RCC 7860 (cell line): ENCODE results near the gene PRKAA2.

Experiments
- DNase-seq: peaks from one replicate; pipeline ENCODE4 v3.0.0-alpha.2; 2015; ENCODE audit warnings: low spot score
- FAIRE-seq: peaks from 2 replicates; lab custom pipeline; 2012; peaks lifted over from hg19 to GRCh38; lab: Jason Lieb, UNC

The PRKAA2 gene

DNA sequence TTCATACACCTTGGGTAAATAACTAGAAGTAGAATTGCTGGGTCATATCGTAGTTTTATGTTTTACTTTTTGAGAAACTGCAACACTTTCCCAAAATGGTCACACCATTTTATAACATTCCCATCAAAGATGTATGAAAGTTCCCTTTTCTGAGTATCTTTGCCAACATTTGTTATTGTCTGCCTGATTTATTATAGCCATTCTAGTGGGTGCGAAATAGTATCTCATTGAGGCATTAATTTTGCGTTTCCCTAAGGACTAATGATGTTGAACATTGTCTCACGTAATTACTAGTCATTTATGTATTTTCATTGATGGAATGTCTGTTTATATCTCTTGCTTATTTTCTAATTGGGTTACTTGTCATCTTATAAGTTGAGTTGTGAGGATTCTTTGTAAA, 3.4 kb downstream of the PRKAA2 start:
- DNase-seq (no peak), FAIRE-seq (no peak)

DNA sequence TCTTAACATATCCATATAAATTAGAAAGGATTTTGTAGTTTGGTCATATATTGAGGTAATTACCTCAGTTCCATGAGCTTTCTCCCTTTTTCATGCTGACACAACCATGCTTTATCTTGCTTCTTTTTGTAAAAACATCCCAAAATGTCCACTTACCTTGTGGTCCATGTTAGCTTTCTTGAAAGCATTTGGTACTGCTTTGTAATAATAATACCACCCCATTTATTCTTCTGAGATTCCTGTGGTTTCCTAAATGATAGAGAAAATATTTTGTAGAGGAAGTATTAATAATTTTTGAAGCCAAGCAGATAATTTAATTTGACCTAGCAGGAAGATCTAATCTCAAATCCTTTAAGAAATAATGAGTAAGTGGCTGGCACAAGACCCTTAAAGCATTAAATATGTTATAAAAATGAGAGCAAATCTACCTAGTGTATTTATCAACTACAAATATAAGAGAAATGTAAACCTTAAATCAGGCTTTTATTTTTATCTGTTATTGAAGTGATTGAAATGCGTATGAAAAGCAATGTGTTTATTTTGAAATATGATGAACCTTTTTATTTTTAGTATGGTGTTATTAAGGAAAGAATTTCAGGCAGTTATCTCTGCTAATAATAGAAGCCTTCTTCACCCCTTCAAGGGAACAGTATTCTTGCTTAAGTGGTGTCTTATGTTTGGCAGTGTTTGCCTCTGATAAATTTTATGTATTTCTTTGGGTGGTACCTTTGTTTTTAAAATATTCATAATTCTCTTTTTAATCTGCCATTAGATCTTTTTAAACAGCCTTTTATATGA, 9.2 kb downstream of the PRKAA2 start:
- FAIRE-seq (no peak), DNase-seq (no peak)

DNA sequence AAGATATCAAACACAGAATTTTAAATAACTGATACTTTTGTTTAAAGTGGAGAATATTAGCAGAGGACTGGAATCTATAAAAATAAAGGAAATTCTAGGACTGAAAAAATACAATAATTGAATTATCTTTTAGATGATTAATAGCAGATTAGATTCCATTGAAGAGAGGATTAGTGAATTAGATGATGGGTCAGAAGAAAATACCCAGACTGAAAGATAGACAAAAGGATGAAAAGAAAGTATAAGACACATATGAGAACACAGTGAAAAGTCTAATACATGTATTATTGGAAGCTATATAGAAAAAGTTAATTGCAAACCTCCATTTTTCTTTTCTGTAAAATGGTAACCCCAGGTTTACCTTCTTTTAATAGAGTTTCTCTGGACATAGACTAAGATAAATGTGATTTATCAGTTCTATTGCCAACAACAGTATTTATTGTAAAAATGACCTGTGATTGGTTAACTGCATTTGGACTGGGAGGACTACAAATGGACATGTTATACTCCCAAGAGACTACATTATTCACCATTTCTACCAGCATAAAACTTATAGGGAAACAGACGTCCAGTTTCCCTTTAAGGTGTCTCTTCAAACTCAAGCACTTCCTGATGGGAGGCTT, 11.0 kb downstream of the PRKAA2 start:
- no peak for FAIRE-seq
- no peak for DNase-seq

GRCh38 chr1:56658254-56658653, 13.1 kb downstream of the PRKAA2 start:
- no peak for DNase-seq
- FAIRE-seq = no peak

- FAIRE-seq = no peak
- DNase-seq = no peak
Measured at GRCh38 chr1:56660293-56660692, 15.2 kb downstream of the PRKAA2 start.

GRCh38 chr1:56663846-56664245, 18.7 kb downstream of the PRKAA2 start:
- FAIRE-seq (no peak), DNase-seq (no peak)

DNA sequence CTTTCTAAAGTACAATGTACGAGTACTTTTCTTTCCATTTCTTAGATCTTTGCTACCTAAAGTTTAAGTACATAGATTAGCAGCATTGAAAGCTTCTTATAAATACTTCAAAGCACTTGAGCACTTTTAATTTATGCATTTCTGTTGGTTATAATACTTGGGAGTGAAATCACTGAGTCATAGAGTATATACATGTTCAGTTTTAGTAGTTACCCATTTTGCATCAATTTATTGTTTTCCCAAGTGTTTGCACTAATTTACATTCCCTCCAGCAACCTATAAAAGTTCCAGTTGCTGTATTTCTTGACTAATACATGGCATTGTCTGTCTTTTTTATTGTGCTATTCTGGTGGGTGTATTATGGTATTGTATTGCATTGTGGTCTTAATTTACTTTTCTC, 20.3 kb downstream of the PRKAA2 start:
- DNase-seq (no peak), FAIRE-seq (no peak)

GRCh38 chr1:56666112-56666608, 21.0 kb downstream of the PRKAA2 start:
- no peak for FAIRE-seq
- no peak for DNase-seq

DNA sequence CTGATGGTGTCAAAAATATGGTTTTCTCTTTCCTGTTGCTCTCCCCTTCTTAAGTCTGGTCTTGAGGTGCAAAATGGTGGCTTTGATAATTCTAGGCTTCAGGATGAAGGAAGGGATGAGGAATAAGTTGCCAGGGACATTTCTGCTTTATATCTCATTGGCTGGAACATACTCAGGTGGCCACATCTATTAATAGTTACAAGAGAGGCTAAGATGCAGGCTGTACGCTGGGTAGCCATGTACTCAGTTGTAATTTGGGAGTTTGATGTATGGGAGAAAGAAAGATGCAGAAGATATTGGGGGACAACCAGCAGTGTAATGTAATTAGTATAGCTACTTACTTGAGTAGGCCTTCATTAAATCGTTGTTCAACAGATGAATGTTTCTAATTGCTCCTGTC, 25.2 kb downstream of the PRKAA2 start:
- DNase-seq = no peak
- no peak for FAIRE-seq

- DNase-seq (no peak), FAIRE-seq (no peak)
Measured at GRCh38 chr1:56671085-56671484, 26.0 kb downstream of the PRKAA2 start.

GRCh38 chr1:56671542-56671941, 26.4 kb downstream of the PRKAA2 start:
- DNase-seq (no peak), FAIRE-seq (no peak)

GRCh38 chr1:56672579-56672978, 27.5 kb downstream of the PRKAA2 start:
- DNase-seq (no peak), FAIRE-seq (no peak)

GRCh38 chr1:56675763-56676162, 30.6 kb downstream of the PRKAA2 start:
- FAIRE-seq = no peak
- no peak for DNase-seq

DNA sequence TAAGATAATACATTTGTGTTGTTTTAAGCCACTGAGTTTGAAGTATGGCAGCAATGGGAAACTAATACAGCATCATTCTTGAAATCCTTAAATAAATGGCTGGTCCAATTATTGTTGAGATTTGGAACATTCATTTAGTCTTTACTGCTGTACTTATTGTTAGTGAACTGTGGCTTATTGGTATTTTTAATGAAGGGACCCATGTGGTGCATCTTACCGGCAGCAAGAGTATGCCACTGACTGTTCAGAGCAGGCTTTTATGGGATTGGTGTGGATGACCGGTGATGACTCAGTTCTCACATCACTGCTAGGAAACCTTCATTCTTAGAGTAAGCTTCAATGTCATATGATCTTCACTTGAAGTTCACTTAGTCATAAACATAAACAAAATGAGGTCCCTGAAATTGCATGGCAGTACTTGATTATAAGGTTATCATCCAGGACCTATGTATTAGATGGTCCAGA, 31.5 kb downstream of the PRKAA2 start:
- peak; percentile 35 for FAIRE-seq

DNA sequence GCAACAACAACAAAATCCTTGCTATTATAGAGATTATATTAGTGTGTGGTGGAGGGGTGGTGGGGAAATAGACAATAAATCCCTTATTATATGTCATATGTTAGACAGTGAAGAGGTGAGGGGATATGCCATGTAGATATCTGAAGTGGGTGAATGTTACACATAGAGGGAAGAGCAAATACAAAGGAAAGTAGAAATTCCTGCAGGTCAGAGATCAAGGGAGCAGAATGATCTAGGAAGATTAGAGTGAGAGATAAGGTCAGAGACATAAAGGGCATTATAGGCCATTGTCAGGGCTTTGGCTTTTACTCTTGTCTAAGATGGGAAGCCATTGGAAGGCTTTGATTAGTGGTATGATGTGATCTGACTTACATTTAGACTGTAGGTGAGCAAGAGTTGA, 38.5 kb downstream of the PRKAA2 start:
- no peak for FAIRE-seq
- no peak for DNase-seq

More for the DNA sequence above, 31.5 kb downstream of the PRKAA2 start:
- DNase-seq = peak; percentile 48

- DNase-seq = no peak
- FAIRE-seq = no peak
Measured at GRCh38 chr1:56686169-56686568, 41.1 kb downstream of the PRKAA2 start.

DNA sequence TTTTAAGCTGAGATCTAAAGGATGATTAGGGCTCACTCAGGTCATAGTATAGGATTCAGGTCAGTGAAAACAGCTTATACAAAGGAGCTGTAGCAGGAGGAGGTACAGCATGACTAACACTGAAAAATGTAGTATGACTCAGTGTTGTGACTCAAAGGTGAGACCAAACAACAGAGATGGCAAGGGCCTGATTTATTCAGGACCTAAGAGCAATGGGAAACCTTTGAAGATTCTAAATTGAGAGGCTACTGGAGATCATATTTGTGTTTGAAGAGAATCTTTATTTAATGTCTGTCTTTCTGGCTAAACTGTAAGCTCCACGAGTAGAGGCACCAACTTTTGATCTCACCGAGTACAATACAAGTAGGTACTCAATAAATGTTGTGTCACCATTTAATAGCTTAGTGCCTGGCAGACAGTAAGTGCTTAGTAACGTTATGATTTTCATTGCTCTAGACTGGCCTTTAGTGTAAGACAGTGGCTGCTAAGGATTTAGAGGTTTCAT, 43.5 kb downstream of the PRKAA2 start:
- FAIRE-seq (peak; percentile 97), DNase-seq (peak; percentile 88)

DNA sequence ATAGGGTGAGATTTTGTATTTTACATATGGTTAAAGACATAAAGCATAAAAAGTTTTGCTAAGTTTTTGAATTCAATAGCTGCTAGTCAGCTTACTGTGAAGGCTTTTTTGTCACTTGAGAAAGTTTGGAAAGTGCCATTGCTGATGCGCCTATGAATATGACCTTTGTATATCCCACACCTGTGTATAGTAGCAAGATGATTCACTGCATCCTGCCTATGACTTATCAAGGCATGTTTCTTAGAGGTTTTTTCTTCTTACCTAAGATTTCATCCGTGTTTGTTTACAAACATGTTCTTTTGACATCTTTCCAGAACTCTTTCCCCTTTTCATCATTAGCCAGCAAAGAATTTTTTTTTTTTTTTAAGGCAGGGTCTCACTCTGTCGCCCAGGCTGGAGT, 51.5 kb downstream of the PRKAA2 start:
- FAIRE-seq (no peak), DNase-seq (no peak)

DNA sequence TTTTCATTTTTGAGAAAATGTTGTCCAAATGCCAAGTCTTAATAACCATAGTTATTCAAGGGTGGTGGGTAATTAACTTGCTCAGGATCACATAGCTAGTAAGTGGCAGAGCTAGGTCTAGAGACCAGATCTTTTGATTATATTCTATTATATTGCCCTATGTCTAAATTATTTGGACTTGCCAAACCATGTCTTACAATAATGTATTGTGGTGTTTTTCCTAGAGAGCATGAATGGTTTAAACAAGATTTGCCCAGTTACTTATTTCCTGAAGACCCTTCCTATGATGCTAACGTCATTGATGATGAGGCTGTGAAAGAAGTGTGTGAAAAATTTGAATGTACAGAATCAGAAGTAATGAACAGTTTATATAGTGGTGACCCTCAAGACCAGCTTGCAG, 58.6 kb downstream of the PRKAA2 start:
- DNase-seq (no peak), FAIRE-seq (no peak)

DNA sequence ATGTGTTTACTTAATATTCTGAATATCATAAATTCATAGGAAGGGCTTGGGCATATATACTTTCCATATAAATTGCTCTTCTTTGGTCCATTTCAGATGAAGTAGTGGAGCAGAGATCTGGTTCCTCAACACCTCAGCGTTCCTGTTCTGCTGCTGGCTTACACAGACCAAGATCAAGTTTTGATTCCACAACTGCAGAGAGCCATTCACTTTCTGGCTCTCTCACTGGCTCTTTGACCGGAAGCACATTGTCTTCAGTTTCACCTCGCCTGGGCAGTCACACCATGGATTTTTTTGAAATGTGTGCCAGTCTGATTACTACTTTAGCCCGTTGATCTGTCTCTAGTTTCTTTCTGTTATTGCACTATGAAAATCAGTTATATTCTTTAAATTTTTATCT, 62.3 kb downstream of the PRKAA2 start:
- no peak for FAIRE-seq
- no peak for DNase-seq

DNA sequence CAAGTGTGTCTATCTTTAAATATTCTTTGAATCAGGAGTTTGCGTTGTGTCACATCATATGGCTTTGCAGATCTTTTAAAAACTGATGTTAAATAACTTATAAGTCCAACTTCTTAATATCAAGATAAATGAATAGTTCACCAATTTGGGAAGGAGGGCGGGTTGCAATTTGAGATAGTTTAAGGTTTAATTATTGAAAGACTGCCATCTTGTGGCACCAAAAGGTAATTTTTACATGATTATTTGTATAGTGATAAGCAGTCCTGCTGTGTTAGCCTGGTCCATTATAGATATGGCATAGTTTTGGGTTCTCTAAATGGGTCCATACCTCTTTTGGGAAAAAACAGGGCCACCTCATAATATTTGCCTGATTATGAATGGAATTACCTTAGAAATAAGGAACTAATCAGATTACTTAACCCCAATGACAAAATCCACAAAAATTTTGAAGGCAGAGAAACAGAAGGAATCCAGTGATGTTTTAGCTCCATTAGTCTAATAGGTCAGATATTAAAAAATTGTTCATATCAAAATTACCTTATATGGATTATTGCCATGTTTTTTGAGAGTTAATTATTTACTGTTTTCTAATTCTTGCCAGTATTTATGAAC, 64.3 kb downstream of the PRKAA2 start:
- peak; percentile 87 for FAIRE-seq
- peak; percentile 29 for DNase-seq

DNA sequence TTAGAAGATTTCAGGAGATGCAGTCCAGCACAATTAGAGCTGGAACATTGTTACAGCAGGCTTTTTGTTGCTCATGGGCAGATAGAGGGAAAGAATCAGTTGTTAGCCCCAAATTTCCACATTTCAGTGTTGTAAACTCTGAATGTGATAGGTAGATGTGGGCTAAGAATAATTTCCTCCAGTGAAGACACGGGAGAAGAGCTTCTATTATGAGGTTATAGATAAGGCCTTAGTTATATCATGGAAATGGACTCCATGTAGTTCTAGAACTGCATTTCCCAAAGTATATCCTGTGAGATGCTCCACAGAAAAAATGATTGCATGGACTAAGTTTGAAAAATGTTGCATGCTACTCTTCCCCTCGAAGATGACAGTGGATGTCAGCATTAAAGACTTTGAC, 64.9 kb downstream of the PRKAA2 start:
- no peak for FAIRE-seq

More for the DNA sequence above, 64.9 kb downstream of the PRKAA2 start:
- DNase-seq = no peak
